A673 (cell line): Measurements from ENCODE around the gene CFAP161. TPM values are rescaled to one million over a fixed set of nuclear protein-coding genes. Genes with fewer than 3 reads are reported as not detected.

Experiments
- BruUV-seq: library from RNA; stranded (reverse); fragments of 400-500 nt; replicated peaks from 2 replicates; lab custom pipeline; 2021; lab: Mats Ljungman, UMichigan
- CTCF ChIA-PET: fragments of 300-600 bp; sonication (Branson Sonifier 250); formaldehyde crosslinking; loops from one replicate; lab custom pipeline; 2022; ENCODE audit warnings: antibody characterized with exemption; lab: Charles Lee
- POLR2A ChIA-PET: fragments of 300-600 bp; sonication (Branson Sonifier 250); formaldehyde crosslinking; loops from one replicate; lab custom pipeline; 2022; ENCODE audit warnings: antibody characterized with exemption; ENCODE audit not compliant: low non-redundant PET; lab: Charles Lee
- DNase-seq: peaks from one replicate; pipeline ENCODE4 v3.0.0-alpha.2; 2015; ENCODE audit warnings: low spot score
- H3K27ac ChIP-seq: fragments of 200-600 bp; sonication (generic); 2 replicates; pipeline ENCODE4 v1.5.1; 2016; ENCODE audit warnings: mixed run types, low read depth, mild to moderate bottlenecking, mixed read lengths, antibody characterized with exemption, low read length; ENCODE audit not compliant: poor library complexity, severe bottlenecking
- H3K27me3 ChIP-seq: fragments of 200-600 bp; sonication (generic); replicated peaks from 2 replicates; pipeline ENCODE4 v1.6.1; 2017; ENCODE audit warnings: mixed run types, low read depth, mild to moderate bottlenecking, mixed read lengths, antibody characterized with exemption, low read length; ENCODE audit not compliant: insufficient read depth, poor library complexity
- H3K36me3 ChIP-seq: fragments of 200-600 bp; sonication (generic); 2 replicates; pipeline ENCODE4 v1.6.1; 2016; ENCODE audit warnings: mixed run types, mild to moderate bottlenecking, mixed read lengths, antibody characterized with exemption, low read length; ENCODE audit not compliant: insufficient read depth, poor library complexity, severe bottlenecking
- H3K4me1 ChIP-seq: fragments of 200-600 bp; sonication (generic); 2 replicates; pipeline ENCODE4 v1.6.1; 2017; ENCODE audit warnings: mixed run types, mild to moderate bottlenecking, mixed read lengths, antibody characterized with exemption, low read length; ENCODE audit not compliant: insufficient read depth, poor library complexity, severe bottlenecking
- H3K4me3 ChIP-seq: fragments of 200-600 bp; sonication (generic); 2 replicates; pipeline ENCODE4 v1.5.1; 2016; ENCODE audit warnings: low read depth, mixed run types, mild to moderate bottlenecking, mixed read lengths, low read length; ENCODE audit not compliant: poor library complexity, severe bottlenecking
- H3K9me3 ChIP-seq: fragments of 200-600 bp; sonication (generic); 2 replicates; pipeline ENCODE4 v1.6.1; 2016; ENCODE audit warnings: mixed run types, low read depth, mild to moderate bottlenecking, mixed read lengths, antibody characterized with exemption, low read length; ENCODE audit not compliant: poor library complexity, severe bottlenecking
- CTCF ChIP-seq: fragments of 300-800, 200-600 bp; sonication (generic); conservative IDR thresholded peaks from 2 replicates; pipeline ENCODE4 v1.5.1; 2017; ENCODE audit warnings: low read depth, mild to moderate bottlenecking, antibody characterized with exemption, low read length, moderate library complexity, mixed read lengths
- EZH2 ChIP-seq: fragments of 200-600 bp; sonication (generic); IDR thresholded peaks from 2 replicates; pipeline ENCODE4 v1.6.1; 2017; ENCODE audit warnings: borderline replicate concordance, low read depth, mild to moderate bottlenecking, mixed read lengths, antibody characterized with exemption, low read length; ENCODE audit not compliant: poor library complexity, severe bottlenecking
- intact Hi-C: fragments of 100-400 bp; cut with micrococcal nuclease; formaldehyde crosslinking; loops from one replicate; pipeline ENCODE4 v1.10.0; 2022; ENCODE audit not compliant: unreplicated experiment
- total RNA-seq: library from RNA; stranded (reverse); gene quantifications from 2 replicates; pipeline ENCODE4 v1.2.3, GENCODE V29; 2021

CFAP161 gene
- total RNA-seq, 1 experiment from 2014 or later: 2.8 TPM

GRCh38 chr15:81115054-81115939, 18.8 kb upstream of the CFAP161 start:
- no peak overlapping the region for H3K27ac ChIP-seq
- no peak for DNase-seq
- POLR2A ChIA-PET: no interaction called here
- TF ChIP-seq CTCF (no peak), EZH2 (no peak)
- CTCF ChIA-PET: interaction anchor here (1.1 kb wide), 1 partner anchor 151 kb away, joined by 3 read pairs; no protein-coding TSS in a partner anchor
- peaks cover 9% of the 10 kb centered on the region for H3K27me3 ChIP-seq
- no peaks in the 10 kb centered on the region for H3K4me1 ChIP-seq
- H3K36me3 ChIP-seq: no peaks in the 10 kb centered on the region
- intact Hi-C loops: no loop called here
- no TSS peak for BruUV-seq
- H3K4me3 ChIP-seq: no peak overlapping the region
- H3K9me3 ChIP-seq: no peaks in the 10 kb centered on the region

DNA sequence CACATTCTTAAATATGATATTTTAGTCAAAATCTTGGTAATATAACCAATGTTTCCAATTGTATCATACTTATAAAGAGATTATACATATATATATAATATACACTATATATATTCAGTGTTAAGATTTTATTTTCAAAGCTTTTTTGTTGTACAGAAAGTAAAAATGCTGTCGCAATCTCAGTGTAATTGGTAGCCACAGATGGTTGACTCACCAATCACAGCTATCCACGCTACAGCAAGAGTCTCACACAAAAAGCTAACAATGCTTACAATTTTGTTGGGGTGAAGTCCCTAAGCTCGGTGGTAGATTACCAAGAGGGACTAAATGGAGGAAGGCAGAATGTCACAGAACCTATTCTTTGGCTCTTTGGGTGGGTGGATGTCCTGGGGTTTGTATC, 16.9 kb upstream of the CFAP161 start:
- Histone ChIP-seq H3K4me3 (no peak overlapping the region), H3K27me3 (peaks cover 4% of the 10 kb centered on the region), H3K27ac (no peak overlapping the region), H3K9me3 (no peaks in the 10 kb centered on the region), H3K36me3 (no peaks in the 10 kb centered on the region), H3K4me1 (no peaks in the 10 kb centered on the region)
- ChIA-PET CTCF (no interaction called here), POLR2A (interaction anchor here (0.6 to 0.7 kb wide), 2 partner anchors 109 to 148 kb away, joined by 4 to 5 read pairs; no protein-coding TSS in a partner anchor)
- no peak for TF ChIP-seq CTCF
- no peak for TF ChIP-seq EZH2
- no peak for DNase-seq
- no TSS peak for BruUV-seq
- intact Hi-C loops: no loop called here

GRCh38 chr15:81117581-81117980, 16.5 kb upstream of the CFAP161 start:
- DNase-seq: no peak
- H3K4me1 ChIP-seq: no peaks in the 10 kb centered on the region
- H3K36me3 ChIP-seq: no peaks in the 10 kb centered on the region
- ChIA-PET CTCF (no interaction called here), POLR2A (interaction anchor here (0.6 to 0.7 kb wide), 2 partner anchors 109 to 148 kb away, joined by 4 to 5 read pairs; no protein-coding TSS in a partner anchor)
- no peak for TF ChIP-seq EZH2
- no peak for TF ChIP-seq CTCF
- intact Hi-C loops: no loop called here
- BruUV-seq: no TSS peak
- H3K9me3 ChIP-seq: no peaks in the 10 kb centered on the region
- no peak overlapping the region for H3K27ac ChIP-seq
- no peak overlapping the region for H3K4me3 ChIP-seq
- H3K27me3 ChIP-seq: peaks cover 4% of the 10 kb centered on the region
